H1 (cell line): ENCODE measurements around the gene ING5. TPM values are rescaled to one million over a fixed set of nuclear protein-coding genes. Genes with fewer than 3 reads are reported as not detected.

ENCODE experiments used
- CTCF ChIA-PET: fragments of 300-600 bp; sonication (Branson Sonifier 250); formaldehyde crosslinking; loops from one replicate; lab custom pipeline; 2021; ENCODE audit not compliant: partially characterized antibody; lab: Charles Lee
- POLR2A ChIA-PET: fragments of 300-600 bp; sonication (Branson Sonifier 250); formaldehyde crosslinking; loops from one replicate; lab custom pipeline; 2021; ENCODE audit warnings: inconsistent platforms; ENCODE audit not compliant: partially characterized antibody; lab: Charles Lee
- DNase-seq, 2 experiments: peaks; one replicate each; pipeline versions ENCODE4 v3.0.0 to v3.0.0-alpha.2; 2010 to 2022; ENCODE audit warnings: low spot score in 2 of 2, low read depth in 1 of 2, mixed read lengths in 1 of 2
- FAIRE-seq: peaks from 2 replicates; lab custom pipeline; 2011; peaks lifted over from hg19 to GRCh38; lab: Jason Lieb, UNC
- H2AFZ ChIP-seq: 2 replicates; pipeline ENCODE4 v1.8.1; 2012; ENCODE audit warnings: low read length, inconsistent platforms
- H2AK5ac ChIP-seq: 2 replicates; pipeline ENCODE4 v1.6.1; 2013; ENCODE audit warnings: low read depth, low read length
- H2BK120ac ChIP-seq: replicated peaks from 2 replicates; pipeline ENCODE3; 2013; ENCODE audit warnings: low read depth, low read length, inconsistent platforms
- H2BK12ac ChIP-seq: 2 replicates; pipeline ENCODE4 v1.6.1; 2013; ENCODE audit warnings: low read depth, low read length
- H2BK15ac ChIP-seq: 2 replicates; pipeline ENCODE4 v1.6.1; 2013; ENCODE audit warnings: low read length
- H2BK20ac ChIP-seq: 2 replicates; pipeline ENCODE4 v1.6.1; 2013; ENCODE audit warnings: low read length
- H2BK5ac ChIP-seq: 2 replicates; pipeline ENCODE4 v1.6.1; 2013; ENCODE audit warnings: low read depth, low read length
- H3K14ac ChIP-seq: 2 replicates; pipeline ENCODE4 v1.6.1; 2013; ENCODE audit warnings: inconsistent platforms; ENCODE audit not compliant: insufficient read length
- H3K18ac ChIP-seq: 2 replicates; pipeline ENCODE4 v1.6.1; 2013; ENCODE audit warnings: low read length; ENCODE audit errors: extremely low read depth
- H3K23ac ChIP-seq: 2 replicates; pipeline ENCODE4 v1.6.1; 2013; ENCODE audit warnings: inconsistent platforms; ENCODE audit not compliant: insufficient read length
- H3K23me2 ChIP-seq: 2 replicates; pipeline ENCODE4 v1.6.1; 2013; ENCODE audit warnings: low read depth, low read length
- H3K27ac ChIP-seq: 2 replicates; pipeline ENCODE4 v1.6.1; 2011; ENCODE audit warnings: low read depth, low read length, inconsistent platforms
- H3K27me3 ChIP-seq, 4 experiments: replicated peaks in 1 of 4; 1 replicate in 1 of 4; 2 replicates in 3 of 4; pipeline versions ENCODE4 v1.6.1 to v1.8.1; 2011 to 2013; ENCODE audit warnings: low read length in 3 of 4, mild to moderate bottlenecking in 3 of 4, inconsistent platforms in 2 of 4, mixed read lengths in 2 of 4, moderate library complexity in 1 of 4; ENCODE audit not compliant: control insufficient read depth in 3 of 4, insufficient read depth in 3 of 4; ENCODE audit errors: extremely low read depth in 1 of 4
- H3K36me3 ChIP-seq, 4 experiments: 2 replicates each; pipeline versions ENCODE4 v1.6.1 to v1.8.1; 2011 to 2013; ENCODE audit warnings: mild to moderate bottlenecking in 4 of 4, low read length in 3 of 4, moderate library complexity in 2 of 4, control low read depth in 1 of 4, inconsistent platforms in 1 of 4; ENCODE audit not compliant: insufficient read depth in 4 of 4, control insufficient read depth in 2 of 4
- H3K4ac ChIP-seq: replicated peaks from 2 replicates; pipeline ENCODE3; 2013; ENCODE audit warnings: low read length, low read depth, mixed read lengths, inconsistent platforms; ENCODE audit not compliant: insufficient read length
- H3K4me1 ChIP-seq, 4 experiments: replicated peaks in 1 of 4; 1 replicate in 1 of 4; 2 replicates in 3 of 4; pipeline versions ENCODE4 v1.6.1 to v1.8.1; 2011 to 2013; ENCODE audit warnings: low read length in 3 of 4, inconsistent platforms in 2 of 4, mixed read lengths in 1 of 4; ENCODE audit not compliant: insufficient read depth in 4 of 4, control insufficient read depth in 3 of 4
- H3K4me2 ChIP-seq, 2 experiments: 2 replicates each; pipeline versions ENCODE4 v1.6.1 to v1.8.1; 2011 to 2013; ENCODE audit warnings: low read depth in 2 of 2, low read length in 2 of 2, control low read depth in 1 of 2, inconsistent platforms in 1 of 2, mild to moderate bottlenecking in 1 of 2; ENCODE audit not compliant: insufficient read depth in 1 of 2
- H3K4me3 ChIP-seq, 4 experiments: fragments of 200-600, 300-600 bp in 1 of 4; sonication (generic), shearing (Covaris generic), sonication (Bioruptor Twin) in 1 of 4; 2 replicates each; pipeline versions ENCODE4 v1.5.1 to v1.8.1; 2011 to 2016; ENCODE audit warnings: low read length in 4 of 4, low read depth in 3 of 4, control low read depth in 2 of 4, inconsistent platforms in 2 of 4, mild to moderate bottlenecking in 2 of 4, mixed read lengths in 1 of 4, moderate library complexity in 1 of 4; ENCODE audit not compliant: insufficient read depth in 2 of 4; ENCODE audit errors: extremely low read depth in 1 of 4
- H3K56ac ChIP-seq: replicated peaks from 2 replicates; pipeline ENCODE3; 2013; ENCODE audit warnings: low read depth, mild to moderate bottlenecking, mixed read lengths, low read length, inconsistent platforms; ENCODE audit not compliant: insufficient read length
- H3K79me1 ChIP-seq: 2 replicates; pipeline ENCODE4 v1.6.1; 2013; ENCODE audit warnings: low read depth, low read length, control low read depth
- H3K79me2 ChIP-seq, 2 experiments: 2 replicates each; pipeline versions ENCODE4 v1.6.1 to v1.8.1; 2012 to 2013; ENCODE audit warnings: low read length in 2 of 2, mild to moderate bottlenecking in 2 of 2, inconsistent platforms in 1 of 2; ENCODE audit not compliant: insufficient read depth in 2 of 2, control insufficient read depth in 1 of 2
- H3K9ac ChIP-seq, 4 experiments: replicated peaks in 1 of 4; 1 replicate in 1 of 4; 2 replicates in 3 of 4; pipeline versions ENCODE4 v1.6.1 to v1.8.1; 2011 to 2013; ENCODE audit warnings: low read depth in 3 of 4, low read length in 3 of 4, control low read depth in 2 of 4, mild to moderate bottlenecking in 2 of 4, moderate library complexity in 2 of 4, inconsistent platforms in 1 of 4; ENCODE audit errors: extremely low read depth in 1 of 4
- H3K9me3 ChIP-seq, 2 experiments: 2 replicates each; pipeline versions ENCODE4 v1.6.1 to v1.8.1; 2012 to 2013; ENCODE audit warnings: mild to moderate bottlenecking in 2 of 2, moderate library complexity in 2 of 2, control low read depth in 1 of 2, inconsistent platforms in 1 of 2, low read depth in 1 of 2, low read length in 1 of 2, mixed read lengths in 1 of 2; ENCODE audit not compliant: insufficient read depth in 2 of 2
- H4K20me1 ChIP-seq, 2 experiments: replicated peaks in 1 of 2; 2 replicates each; pipeline versions ENCODE3 to v1.8.1; 2011 to 2013; ENCODE audit warnings: inconsistent platforms in 2 of 2, low read length in 2 of 2, mild to moderate bottlenecking in 1 of 2; ENCODE audit not compliant: insufficient read depth in 2 of 2, control insufficient read depth in 1 of 2
- H4K5ac ChIP-seq: 2 replicates; pipeline ENCODE4 v1.6.1; 2013; ENCODE audit warnings: low read length, low read depth, mixed read lengths, inconsistent platforms; ENCODE audit not compliant: insufficient read length
- H4K8ac ChIP-seq: 2 replicates; pipeline ENCODE4 v1.8.0; 2013; ENCODE audit warnings: mild to moderate bottlenecking, moderate library complexity, low read length, inconsistent platforms; ENCODE audit not compliant: insufficient read depth; ENCODE audit errors: extremely low read depth
- H4K91ac ChIP-seq: replicated peaks from 2 replicates; pipeline ENCODE3; 2013; ENCODE audit warnings: low read length, mixed read lengths, inconsistent platforms; ENCODE audit not compliant: insufficient read length
- CEBPB ChIP-seq: IDR thresholded peaks from 2 replicates; pipeline ENCODE4 v1.6.1; 2012; ENCODE audit warnings: low read depth, low read length
- EZH2 ChIP-seq: fragments of 200-600 bp; sonication (generic); IDR thresholded peaks from 2 replicates; pipeline ENCODE4 v1.7.1; 2012; ENCODE audit warnings: low read depth, mild to moderate bottlenecking, moderate library complexity, low read length, inconsistent platforms; ENCODE audit not compliant: severe bottlenecking
- KDM1A ChIP-seq: fragments of 200-600, 300-600 bp; sonication (generic); IDR thresholded peaks from 2 replicates; pipeline ENCODE4 v1.7.1; 2016; ENCODE audit warnings: mild to moderate bottlenecking, low read length, borderline replicate concordance
- MAX ChIP-seq: IDR thresholded peaks from 2 replicates; pipeline ENCODE4 v1.6.1; 2012; ENCODE audit warnings: inconsistent platforms
- POLR2A ChIP-seq, 2 experiments: IDR thresholded peaks; 1 replicate in 1 of 2; 2 replicates in 1 of 2; pipeline ENCODE4 v1.6.1; 2011; ENCODE audit warnings: low read depth in 2 of 2, low read length in 2 of 2, mild to moderate bottlenecking in 2 of 2; ENCODE audit errors: control extremely low read depth in 1 of 2
- RAD21 ChIP-seq, 2 experiments: IDR thresholded peaks in 1 of 2; conservative IDR thresholded peaks in 1 of 2; 2 replicates each; pipeline ENCODE4 v1.6.1; 2011; ENCODE audit warnings: low read depth in 2 of 2, low read length in 2 of 2, improper control_type of control experiment in 1 of 2, inconsistent platforms in 1 of 2, mild to moderate bottlenecking in 1 of 2, moderate library complexity in 1 of 2
- TBP ChIP-seq: IDR thresholded peaks from 2 replicates; pipeline ENCODE4 v1.6.1; 2011; ENCODE audit warnings: low read depth, low read length, improper control_type of control experiment
- ZNF274 ChIP-seq: IDR thresholded peaks from 2 replicates; pipeline ENCODE4 v1.7.0; 2012; ENCODE audit warnings: low read length, borderline replicate concordance; ENCODE audit errors: extremely low read depth
- WGBS, 2 experiments: shearing (Covaris generic) in 1 of 2; methylation state at CpG; one replicate each; pipeline versions ENCODE4 v1.1.6 to v1.1.7; 2013 to 2015; ENCODE audit warnings: low lambda C conversion rate in 2 of 2, mixed read lengths in 2 of 2, inconsistent platforms in 1 of 2, low coverage in 1 of 2, missing lambda C conversion rate in 1 of 2; ENCODE audit not compliant: insufficient replicate concordance in 2 of 2, insufficient coverage in 1 of 2, insufficient read length in 1 of 2; ENCODE audit errors: extremely low coverage in 1 of 2, missing lambda C conversion rate in 1 of 2; 5-methylcytosine and 5-hydroxymethylcytosine counted together
- polyA plus RNA-seq, 7 experiments: library from polyadenylated mRNA; depleted of rRNA in 3 of 7; stranded (reverse) in 5 of 7; unstranded in 2 of 7; fragments of >200 nt in 5 of 7; fragments of 200-250 nt in 2 of 7; gene quantifications; 1 replicate in 5 of 7; 2 replicates in 1 of 7; 4 replicates in 1 of 7; pipeline versions ENCODE4 v1.2.1 to v1.2.3, GENCODE V29; 2011 to 2013; ENCODE audit warnings: missing spikeins in 2 of 7, mixed read lengths in 2 of 7
- total RNA-seq: library from RNA; stranded (reverse); fragmentation: NEBNext Ultra II Directional; extraction: Animal tissue kit (Norgen Biotek cat#: 25700); gene quantifications from 2 replicates; pipeline ENCODE4 v1.2.1, GENCODE V29; 2021

ING5 gene
- total and polyA plus RNA-seq, 2 of the 8 experiments (the other 6 are each of a cell fraction or from before 2014, with no cell fraction given), result 41.5 to 47.4 TPM

GRCh38 chr2:241771286-241772062 lies 69.6 kb downstream of the ING5 start:
- H4K8ac ChIP-seq, result peak overlapping the region; percentile 80; the same call in 1 of the 2 replicates

More at GRCh38 chr2:241771286-241772062, 69.6 kb downstream of the ING5 start:
- TF ChIP-seq RAD21 (IDR thresholded peaks at IDR 0.05 in 1 of 2, conservative IDR thresholded peaks at IDR 0.05 in 1 of 2; ENCODE audit: low read depth in 2 of 2, low read length in 2 of 2), result no peak
- TF ChIP-seq CEBPB, result peak; percentile 71
- no peak for TF ChIP-seq EZH2
- TF ChIP-seq TBP, result no peak
- TF ChIP-seq MAX, result peak; percentile 60; the same call in 1 of the 2 replicates
- no peak for TF ChIP-seq ZNF274
- no peak for TF ChIP-seq KDM1A
- no peak for TF ChIP-seq POLR2A (IDR thresholded peaks at IDR 0.05; ENCODE audit: control extremely low read depth in 1 of 2, low read depth in 2 of 2, low read length in 2 of 2)
- H3K79me1 ChIP-seq, result no peaks in the 10 kb centered on the region
- ChIA-PET POLR2A (interaction anchor here (1.8 kb wide), 1 partner anchor 71 kb away, joined by 5 read pairs; the partner anchor contains the start of gene ING5), CTCF (interaction anchor here (1.2 kb wide), 1 partner anchor 83 kb away, joined by 3 read pairs; no protein-coding TSS in a partner anchor)
- H2BK5ac ChIP-seq, result no peak overlapping the region
- H3K9me3 ChIP-seq, result no peaks in the 10 kb centered on the region
- no peak overlapping the region for H3K14ac ChIP-seq
- no peak overlapping the region for H3K4me3 ChIP-seq
- WGBS, 2 experiments, result 82% methylated on average over 30 of the region's 38 CpGs; no CpG with 5 or more reads in 1 of the 2 experiments
- H4K5ac ChIP-seq, result no peak overlapping the region
- H2BK20ac ChIP-seq, result no peak overlapping the region
- no peak overlapping the region for H3K9ac ChIP-seq
- DNase-seq, result peak in 1 of 2 experiments; percentile 52
- no peaks in the 10 kb centered on the region for H3K36me3 ChIP-seq
- no peaks in the 10 kb centered on the region for H3K27me3 ChIP-seq
- H2AK5ac ChIP-seq, result no peak overlapping the region
- H3K27ac ChIP-seq, result no peak overlapping the region
- H2BK120ac ChIP-seq, result no peak overlapping the region
- no peak overlapping the region for H3K23ac ChIP-seq
- no peak overlapping the region for H3K56ac ChIP-seq
- no peak for FAIRE-seq
- H4K91ac ChIP-seq, result peak overlapping the region; percentile 1
- 0 out of 2 replicates have a peak overlapping the region, but pooled peaks have one; percentile 81 for H2BK15ac ChIP-seq
- H2BK12ac ChIP-seq, result peak overlapping the region; percentile 9; the same call in 1 of the 2 replicates
- no peaks in the 10 kb centered on the region for H3K79me2 ChIP-seq
- no peak overlapping the region for H3K4me2 ChIP-seq
- H3K18ac ChIP-seq, result no peak overlapping the region
- no peak overlapping the region for H2AFZ ChIP-seq
- H3K4me1 ChIP-seq, result peaks cover 0 to 14% (median 6%) of the 10 kb centered on the region in 4 experiments; a peak in 5 of 7 replicates
- peak overlapping the region; percentile 12 for H3K4ac ChIP-seq
- peaks cover 0 to 2% of the 10 kb centered on the region in 2 experiments for H4K20me1 ChIP-seq
- no peaks in the 10 kb centered on the region for H3K23me2 ChIP-seq
